IMR-90 (cell line): ENCODE results near the gene CCDC51. TPM values are rescaled to one million over a fixed set of nuclear protein-coding genes. Genes with fewer than 3 reads are reported as not detected.

Source experiments
- ATAC-seq: fragments of 200-7000 bp; cut with Tn5 transposase; 2 replicates; pipeline ENCODE4 v1.9.1; 2020; ENCODE audit warnings: low read depth, mild to moderate bottlenecking, moderate library complexity
- BruUV-seq: library from RNA; stranded (reverse); fragments of 400-500 nt; replicated peaks from 2 replicates; lab custom pipeline; 2021; lab: Mats Ljungman, UMichigan
- CTCF ChIA-PET: fragments of 300-600 bp; formaldehyde crosslinking; extraction: SDS; loops from one replicate; lab custom pipeline; 2021; ENCODE audit warnings: antibody characterized with exemption; lab: Yijun Ruan, JAX
- POLR2A ChIA-PET: fragments of 300-600 bp; sonication (Branson Sonifier 250); formaldehyde crosslinking; loops from one replicate; lab custom pipeline; 2022; ENCODE audit warnings: antibody characterized with exemption; ENCODE audit not compliant: unreplicated experiment; lab: Charles Lee
- DNase-seq: peaks from one replicate; pipeline ENCODE4 v3.0.0; 2013
- H2AFZ ChIP-seq: replicated peaks from 2 replicates; pipeline ENCODE3; 2013; ENCODE audit warnings: low read length, mild to moderate bottlenecking; ENCODE audit not compliant: poor library complexity
- H2AK5ac ChIP-seq: 2 replicates; pipeline ENCODE4 v1.6.1; 2013; ENCODE audit warnings: low read depth, low read length, inconsistent platforms
- H2AK9ac ChIP-seq: replicated peaks from 2 replicates; pipeline ENCODE3; 2013; ENCODE audit warnings: mild to moderate bottlenecking, low read depth, low read length, moderate library complexity; ENCODE audit not compliant: poor library complexity
- H2BK120ac ChIP-seq: 2 replicates; pipeline ENCODE4 v1.6.1; 2013; ENCODE audit warnings: low read depth, low read length, inconsistent platforms
- H2BK15ac ChIP-seq: 3 replicates; pipeline ENCODE4 v1.6.1; 2013; ENCODE audit warnings: low read depth, low read length, inconsistent platforms
- H2BK20ac ChIP-seq: 2 replicates; pipeline ENCODE4 v1.6.1; 2013; ENCODE audit warnings: low read depth, mild to moderate bottlenecking, inconsistent platforms, low read length, moderate library complexity
- H2BK5ac ChIP-seq: 2 replicates; pipeline ENCODE4 v1.6.1; 2013; ENCODE audit warnings: mild to moderate bottlenecking, low read depth, low read length, inconsistent platforms; ENCODE audit not compliant: poor library complexity, severe bottlenecking
- H3K14ac ChIP-seq: replicated peaks from 2 replicates; pipeline ENCODE4 v1.6.1; 2013; ENCODE audit warnings: low read depth, low read length, inconsistent platforms
- H3K18ac ChIP-seq: 2 replicates; pipeline ENCODE4 v1.6.1; 2013; ENCODE audit warnings: low read depth, low read length, control low read depth
- H3K23ac ChIP-seq: 2 replicates; pipeline ENCODE4 v1.6.1; 2013; ENCODE audit warnings: low read depth, low read length, inconsistent platforms
- H3K27ac ChIP-seq: 2 replicates; pipeline ENCODE4 v1.5.1; 2013; ENCODE audit warnings: mild to moderate bottlenecking, control low read depth, low read length; ENCODE audit not compliant: insufficient read depth
- H3K27me3 ChIP-seq: 2 replicates; pipeline ENCODE4 v1.6.1; 2013; ENCODE audit warnings: low read length; ENCODE audit not compliant: control insufficient read depth, insufficient read depth
- H3K36me3 ChIP-seq: 2 replicates; pipeline ENCODE4 v1.6.1; 2013; ENCODE audit warnings: low read length, mixed read lengths; ENCODE audit not compliant: control insufficient read depth, insufficient read depth
- H3K4ac ChIP-seq: 2 replicates; pipeline ENCODE4 v1.6.1; 2013; ENCODE audit warnings: low read depth, low read length, inconsistent platforms
- H3K4me1 ChIP-seq: 2 replicates; pipeline ENCODE4 v1.6.1; 2013; ENCODE audit warnings: low read length, mixed read lengths; ENCODE audit not compliant: control insufficient read depth, insufficient read depth
- H3K4me2 ChIP-seq: 2 replicates; pipeline ENCODE4 v1.6.1; 2013; ENCODE audit warnings: low read depth, mild to moderate bottlenecking, control low read depth, low read length, moderate library complexity
- H3K4me3 ChIP-seq: 2 replicates; pipeline ENCODE4 v1.5.1; 2013; ENCODE audit warnings: low read depth, mild to moderate bottlenecking, control low read depth, low read length, moderate library complexity; ENCODE audit not compliant: insufficient read depth
- H3K56ac ChIP-seq: 2 replicates; pipeline ENCODE4 v1.6.1; 2013; ENCODE audit warnings: low read length, inconsistent platforms; ENCODE audit not compliant: insufficient read depth; ENCODE audit errors: extremely low read depth
- H3K79me1 ChIP-seq, 2 experiments: 2 replicates each; pipeline ENCODE4 v1.6.1; 2013; ENCODE audit warnings: low read length in 2 of 2, inconsistent platforms in 1 of 2, low read depth in 1 of 2
- H3K9ac ChIP-seq: 2 replicates; pipeline ENCODE4 v1.6.1; 2013; ENCODE audit warnings: low read depth, low read length, control low read depth
- H3K9me1 ChIP-seq: 2 replicates; pipeline ENCODE4 v1.6.1; 2013; ENCODE audit warnings: low read length, inconsistent platforms; ENCODE audit not compliant: insufficient read depth
- H3K9me3 ChIP-seq: 2 replicates; pipeline ENCODE4 v1.6.1; 2013; ENCODE audit warnings: low read length; ENCODE audit not compliant: control insufficient read depth, insufficient read depth
- H4K20me1 ChIP-seq: 2 replicates; pipeline ENCODE4 v1.6.1; 2013; ENCODE audit warnings: low read length, inconsistent platforms; ENCODE audit not compliant: insufficient read depth
- H4K5ac ChIP-seq: 2 replicates; pipeline ENCODE4 v1.6.1; 2013; ENCODE audit warnings: mild to moderate bottlenecking, low read depth, low read length, control low read depth
- H4K8ac ChIP-seq, 2 experiments: 2 replicates each; pipeline ENCODE4 v1.6.1; 2013; ENCODE audit warnings: low read depth in 2 of 2, low read length in 2 of 2, control low read depth in 1 of 2, inconsistent platforms in 1 of 2
- H4K91ac ChIP-seq: 2 replicates; pipeline ENCODE4 v1.6.1; 2013; ENCODE audit warnings: low read depth, low read length, inconsistent platforms; ENCODE audit not compliant: insufficient read depth
- CHD1 ChIP-seq: IDR thresholded peaks from 2 replicates; pipeline ENCODE4 v1.6.1; 2012; ENCODE audit warnings: low read depth, low read length, improper control_type of control experiment
- CTCF ChIP-seq: conservative IDR thresholded peaks from 2 replicates; pipeline ENCODE4 v1.5.1; 2012; ENCODE audit warnings: mild to moderate bottlenecking, low read depth, low read length, improper control_type of control experiment
- MAZ ChIP-seq: IDR thresholded peaks from 2 replicates; pipeline ENCODE4 v1.6.1; 2012; ENCODE audit warnings: low read depth, mild to moderate bottlenecking, low read length, improper control_type of control experiment, moderate library complexity, borderline replicate concordance
- RAD21 ChIP-seq: IDR thresholded peaks from 2 replicates; pipeline ENCODE4 v1.6.1; 2012; ENCODE audit warnings: low read length, improper control_type of control experiment
- RFX5 ChIP-seq: IDR thresholded peaks from 2 replicates; pipeline ENCODE4 v1.8.0; 2012; ENCODE audit warnings: low read depth, mild to moderate bottlenecking, low read length, moderate library complexity
- SMC3 ChIP-seq: fragments of 150-350 bp; IDR thresholded peaks from 2 replicates; pipeline ENCODE4 v1.6.1; 2016; ENCODE audit warnings: low read depth, mild to moderate bottlenecking, antibody characterized with exemption, low read length, moderate library complexity
- WGBS, 2 experiments: methylation state at CpG; one replicate each; pipeline versions ENCODE4 v1.1.5 to v1.1.7; 2013; ENCODE audit warnings: missing lambda C conversion rate in 2 of 2; ENCODE audit not compliant: insufficient read length in 1 of 2; ENCODE audit errors: extremely low coverage in 2 of 2; 5-methylcytosine and 5-hydroxymethylcytosine counted together
- dilution Hi-C: fragments of 300-500 bp; cut with HindIII; formaldehyde crosslinking; loops from one replicate; pipeline ENCODE4 v1.14.3; 2018; ENCODE audit warnings: low sequenced_read_pairs; ENCODE audit not compliant: unreplicated experiment
- in situ Hi-C: fragments of 300-500 bp; cut with MboI; formaldehyde crosslinking; loops from 3 replicates; pipeline ENCODE4 v1.14.3; 2019; ENCODE audit warnings: low sequenced_read_pairs, inconsistent platforms, mixed read lengths
- intact Hi-C: fragments of 100-400 bp; cut with micrococcal nuclease; formaldehyde crosslinking; loops from 2 replicates; pipeline ENCODE4 v1.10.0; 2022
- polyA plus RNA-seq, 3 experiments: library from polyadenylated mRNA; depleted of rRNA; stranded (reverse); fragments of >200 nt; gene quantifications; 2 replicates each; pipeline ENCODE4 v1.2.3, GENCODE V29; 2012; ENCODE audit warnings: low replicate concordance in 1 of 3
- total RNA-seq: library from RNA; depleted of rRNA; stranded (reverse); fragments of >200 nt; gene quantifications from 2 replicates; pipeline ENCODE4 v1.2.3, GENCODE V29; 2012
- TF ChIP-seq, protein P1 (sequence below): fragments of 150-350 bp; IDR thresholded peaks from 2 replicates; pipeline ENCODE4 v1.6.1; 2017; ENCODE audit warnings: mild to moderate bottlenecking, antibody characterized with exemption, low read length, low read depth

The CCDC51 gene
- total and polyA plus RNA-seq, 2 of the 4 experiments (the other 2 are of a cell fraction), result 11.0 to 16.1 TPM

DNA sequence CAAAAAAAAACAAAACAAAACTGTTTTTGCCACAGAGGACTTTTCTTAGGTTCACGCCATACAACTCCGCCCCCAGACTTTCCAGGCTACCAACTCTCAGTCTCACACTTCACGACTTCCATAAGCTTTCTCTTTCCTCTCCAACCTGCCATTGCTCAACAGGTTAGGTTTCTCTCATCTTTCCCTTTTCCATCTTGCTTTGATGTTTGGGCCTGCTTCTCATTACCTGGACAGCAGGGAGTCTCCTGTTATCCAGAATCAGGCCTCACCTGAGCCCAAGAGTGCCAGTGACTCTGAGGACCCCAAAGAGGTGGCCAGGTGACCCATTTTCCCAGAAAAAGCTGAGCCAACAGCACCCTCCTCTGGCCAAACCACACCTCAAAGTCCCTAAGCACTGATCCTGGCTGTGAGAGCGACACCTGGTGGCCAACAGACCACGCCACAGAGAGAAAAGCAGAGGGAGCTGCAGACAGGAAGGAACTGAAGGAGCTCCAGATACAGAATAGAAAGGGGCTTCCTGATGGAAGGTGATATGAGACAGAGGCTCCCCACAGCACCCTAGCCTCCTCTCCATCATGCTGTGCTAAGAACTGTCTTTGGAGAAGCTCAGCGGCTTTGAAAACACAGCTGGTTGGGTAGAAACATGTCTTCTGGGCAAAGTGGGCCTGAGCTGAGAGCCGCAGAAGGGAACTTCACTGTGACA is 4.0 kb downstream of the CCDC51 start:
- CTCF ChIA-PET, result interaction anchor here (0.6 to 2.4 kb wide), 37 partner anchors 10 to 1151 kb away, joined by 3 to 65 read pairs (median 4); partner anchors contain the start of genes ATRIP and CDC25A
- POLR2A ChIA-PET, result interaction anchor here (1.1 kb wide), 1 partner anchor 35 kb away, joined by 4 read pairs; no protein-coding TSS in a partner anchor
- 90% methylated on average over 2 of the region's 7 CpGs; no CpG with 5 or more reads in 1 of the 2 experiments for whole genome bisulfite sequencing, 2 experiments
- BruUV-seq, result no TSS peak
- Histone ChIP-seq H4K91ac (no peak overlapping the region), H3K9me1 (0 out of 2 replicates have a peak, but pooled peaks cover 4% of the 10 kb centered on the region), H2AFZ (peak overlapping the region; percentile 44), H3K4me3 (no peak overlapping the region), H3K27me3 (no peaks in the 10 kb centered on the region), H3K18ac (no peak overlapping the region), H2BK120ac (no peak overlapping the region), H2BK15ac (no peak overlapping the region), H3K4me2 (no peak overlapping the region), H3K23ac (no peak overlapping the region), H2AK5ac (0 out of 2 replicates have a peak overlapping the region, but pooled peaks have one; percentile 27), H3K4ac (no peak overlapping the region), H3K56ac (no peak overlapping the region), H2AK9ac (peak overlapping the region; percentile 7), H2BK20ac (no peak overlapping the region), H2BK5ac (no peak overlapping the region), H3K9ac (no peak overlapping the region), H3K14ac (no peak overlapping the region), H3K36me3 (peaks cover 18% of the 10 kb centered on the region), H3K27ac (no peak overlapping the region), H3K79me1 (peaks cover 19 to 35% of the 10 kb centered on the region in 2 experiments), H3K9me3 (no peaks in the 10 kb centered on the region), H4K8ac (no peak overlapping the region), H4K20me1 (no peaks in the 10 kb centered on the region; the same call in 1 of the 2 replicates), H3K4me1 (no peaks in the 10 kb centered on the region), H4K5ac (no peak overlapping the region)
- intact Hi-C loops (loop anchor here (1.0 kb wide), 4 partner anchors 34 to 242 kb away; no protein-coding TSS in a partner anchor), dilution Hi-C loops (no loop called here), in situ Hi-C loops (loop anchor here (5.0 kb wide), 2 partner anchors 34 to 164 kb away; no protein-coding TSS in a partner anchor)
- no peak for TF ChIP-seq RFX5
- TF ChIP-seq MAZ, result no peak
- TF ChIP-seq, protein P1, sequence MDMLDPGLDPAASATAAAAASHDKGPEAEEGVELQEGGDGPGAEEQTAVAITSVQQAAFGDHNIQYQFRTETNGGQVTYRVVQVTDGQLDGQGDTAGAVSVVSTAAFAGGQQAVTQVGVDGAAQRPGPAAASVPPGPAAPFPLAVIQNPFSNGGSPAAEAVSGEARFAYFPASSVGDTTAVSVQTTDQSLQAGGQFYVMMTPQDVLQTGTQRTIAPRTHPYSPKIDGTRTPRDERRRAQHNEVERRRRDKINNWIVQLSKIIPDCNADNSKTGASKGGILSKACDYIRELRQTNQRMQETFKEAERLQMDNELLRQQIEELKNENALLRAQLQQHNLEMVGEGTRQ, result peak; percentile 12; the same call in 1 of the 2 replicates
- peak; percentile 100 for TF ChIP-seq CTCF
- TF ChIP-seq SMC3, result peak; percentile 99
- no peak for TF ChIP-seq CHD1
- TF ChIP-seq RAD21, result peak; percentile 93
- DNase-seq, result peak; percentile 79
- peak; percentile 46 for ATAC-seq
